ENCODE data around the gene TMEM140. TPM values are rescaled to one million over a fixed set of nuclear protein-coding genes. Genes with fewer than 3 reads are reported as not detected.

TMEM140 gene
- total RNA-seq, 3 donors from 2014 or later = 23.1 to 55.7 (median 52.8) TPM

GRCh38 chr7:135215698-135216097 lies 67.8 kb downstream of the TMEM140 start:
- Histone ChIP-seq H3K9me3 (no peaks in the 10 kb centered on the region), H3K4me1 (no peaks in the 10 kb centered on the region), H3K27me3 (no peaks in the 10 kb centered on the region), H3K27ac (no peak overlapping the region), H3K36me3 (no peaks in the 10 kb centered on the region), H3K4me3 (no peak overlapping the region)
- DNase-seq (ENCODE audit: low spot score in 2 of 2) = no peak
- TF ChIP-seq, protein P1, sequence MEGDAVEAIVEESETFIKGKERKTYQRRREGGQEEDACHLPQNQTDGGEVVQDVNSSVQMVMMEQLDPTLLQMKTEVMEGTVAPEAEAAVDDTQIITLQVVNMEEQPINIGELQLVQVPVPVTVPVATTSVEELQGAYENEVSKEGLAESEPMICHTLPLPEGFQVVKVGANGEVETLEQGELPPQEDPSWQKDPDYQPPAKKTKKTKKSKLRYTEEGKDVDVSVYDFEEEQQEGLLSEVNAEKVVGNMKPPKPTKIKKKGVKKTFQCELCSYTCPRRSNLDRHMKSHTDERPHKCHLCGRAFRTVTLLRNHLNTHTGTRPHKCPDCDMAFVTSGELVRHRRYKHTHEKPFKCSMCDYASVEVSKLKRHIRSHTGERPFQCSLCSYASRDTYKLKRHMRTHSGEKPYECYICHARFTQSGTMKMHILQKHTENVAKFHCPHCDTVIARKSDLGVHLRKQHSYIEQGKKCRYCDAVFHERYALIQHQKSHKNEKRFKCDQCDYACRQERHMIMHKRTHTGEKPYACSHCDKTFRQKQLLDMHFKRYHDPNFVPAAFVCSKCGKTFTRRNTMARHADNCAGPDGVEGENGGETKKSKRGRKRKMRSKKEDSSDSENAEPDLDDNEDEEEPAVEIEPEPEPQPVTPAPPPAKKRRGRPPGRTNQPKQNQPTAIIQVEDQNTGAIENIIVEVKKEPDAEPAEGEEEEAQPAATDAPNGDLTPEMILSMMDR (IDR thresholded peaks at IDR 0.05) = no peak
- intact Hi-C loops (cut with DNase I; ENCODE audit: low total_unique reads) = no loop called here

Other genes with a start within 250 kb of the TMEM140 start
- 1 to 10 TPM; 2.2 to 5.1 (median 4.3) TPM for gene AGBL3, start 161.6 kb upstream of the TMEM140 start, total RNA-seq
- gene CYREN, start 22.6 kb downstream of the TMEM140 start, total RNA-seq = 10 to 100 TPM; 36.8 to 41.6 (median 41.6) TPM
- 10 to 100 TPM; 21.4 to 26.5 (median 23.1) TPM for gene WDR91, start 63.5 kb downstream of the TMEM140 start, total RNA-seq
- not detected for gene STRA8, start 85.8 kb downstream of the TMEM140 start, total RNA-seq